HEK293T (cell line): ENCODE data around the gene RNF38.
"Not testable (repeated sequence)": the region's sequence is repeated elsewhere in the genome, so short reads cannot be mapped to it uniquely, and the experiment has no call there.

Experiments
- CTCF ChIA-PET: fragments of 350-600 bp; formaldehyde crosslinking; extraction: SDS; loops from one replicate; lab custom pipeline; 2021; ENCODE audit warnings: antibody characterized with exemption, inconsistent platforms; lab: Yijun Ruan, JAX
- POLR2A ChIA-PET: fragments of 350-600 bp; formaldehyde crosslinking; extraction: SDS; loops from one replicate; lab custom pipeline; 2020; ENCODE audit warnings: antibody characterized with exemption, inconsistent platforms; lab: Yijun Ruan, JAX
- DNase-seq: peaks from one replicate; pipeline ENCODE4 v3.0.0; 2012; ENCODE audit warnings: mixed read lengths; ENCODE audit errors: extremely low spot score
- ARNT ChIP-seq: fragments of 450-650 bp; IDR thresholded peaks from 2 replicates; pipeline ENCODE4 v1.6.1; 2017; ENCODE audit warnings: mild to moderate bottlenecking
- BHLHE40 ChIP-seq: fragments of 450-650 bp; IDR thresholded peaks from 2 replicates; pipeline ENCODE4 v1.6.1; 2016; ENCODE audit warnings: mild to moderate bottlenecking, moderate library complexity, borderline replicate concordance
- CTBP1 ChIP-seq: fragments of 450-650 bp; IDR thresholded peaks from 2 replicates; pipeline ENCODE4 v1.6.1; 2016; ENCODE audit warnings: borderline replicate concordance
- ELF4 ChIP-seq: fragments of 450-650 bp; IDR thresholded peaks from 2 replicates; pipeline ENCODE4 v1.6.1; 2017; ENCODE audit warnings: antibody characterized with exemption
- FOXA1 ChIP-seq: fragments of 450-650 bp; IDR thresholded peaks from 2 replicates; pipeline ENCODE4 v1.6.1; 2016; ENCODE audit warnings: mild to moderate bottlenecking
- FOXK2 ChIP-seq: fragments of 450-650 bp; IDR thresholded peaks from 2 replicates; pipeline ENCODE4 v1.6.1; 2016; ENCODE audit warnings: mild to moderate bottlenecking
- FOXM1 ChIP-seq: fragments of 450-650 bp; IDR thresholded peaks from 2 replicates; pipeline ENCODE4 v1.6.1; 2017; ENCODE audit warnings: mild to moderate bottlenecking, borderline replicate concordance
- HDGF ChIP-seq: fragments of 450-650 bp; IDR thresholded peaks from 2 replicates; pipeline ENCODE4 v1.6.1; 2017; ENCODE audit warnings: antibody characterized with exemption, borderline replicate concordance
- L3MBTL2 ChIP-seq: fragments of 450-650 bp; conservative IDR thresholded peaks from 2 replicates; pipeline ENCODE4 v1.6.1; 2016; ENCODE audit warnings: mild to moderate bottlenecking
- LEF1 ChIP-seq: fragments of 450-650 bp; IDR thresholded peaks from 2 replicates; pipeline ENCODE4 v1.6.1; 2017; ENCODE audit warnings: mild to moderate bottlenecking, borderline replicate concordance
- NFRKB ChIP-seq: fragments of 450-650 bp; IDR thresholded peaks from 2 replicates; pipeline ENCODE4 v1.6.1; 2016; ENCODE audit warnings: mild to moderate bottlenecking, moderate library complexity
- SP1 ChIP-seq: fragments of 450-650 bp; IDR thresholded peaks from 2 replicates; pipeline ENCODE4 v1.6.1; 2017
- SUZ12 ChIP-seq: fragments of 450-650 bp; IDR thresholded peaks from 2 replicates; pipeline ENCODE4 v1.6.1; 2016; ENCODE audit warnings: mild to moderate bottlenecking
- TARDBP ChIP-seq: fragments of 450-650 bp; IDR thresholded peaks from 2 replicates; pipeline ENCODE4 v1.6.1; 2016
- ZNF384 ChIP-seq: fragments of 450-650 bp; IDR thresholded peaks from 2 replicates; pipeline ENCODE4 v1.6.1; 2016
- TF ChIP-seq, protein P1 (sequence below): fragments of 450-650 bp; IDR thresholded peaks from 2 replicates; pipeline ENCODE4 v1.6.1; 2016

RNF38 gene

GRCh38 chr9:36426945-36427344, 26.9 kb upstream of the RNF38 start:
- DNase-seq = no peak
- TF ChIP-seq ELF4 (no peak), ARNT (no peak), SUZ12 (no peak), LEF1 (no peak), FOXA1 (no peak), CTBP1 (no peak), SP1 (no peak), BHLHE40 (no peak)
- CTCF ChIA-PET = no interaction called here
- POLR2A ChIA-PET = no interaction called here

DNA sequence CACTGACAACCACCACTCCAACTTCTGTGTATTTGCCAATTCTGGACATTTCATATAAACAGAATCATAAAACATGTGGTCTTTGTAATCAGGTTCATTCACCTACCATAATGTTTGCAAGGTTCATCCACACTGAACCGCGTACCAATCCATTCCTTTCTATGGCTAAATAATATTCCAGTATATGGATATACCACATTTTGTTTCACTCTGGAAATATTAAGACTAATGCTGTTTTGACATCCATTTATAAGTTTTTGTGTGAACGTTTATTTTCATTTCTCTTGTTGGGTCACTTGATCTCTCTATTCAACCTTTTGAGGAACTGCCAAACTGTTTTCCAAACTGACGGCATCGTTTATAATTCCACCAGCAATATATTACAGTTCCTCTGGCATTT, 26.3 kb upstream of the RNF38 start:
- CTCF ChIA-PET = no interaction called here
- TF ChIP-seq FOXA1 (no peak), FOXM1 (no peak), SUZ12 (no peak), HDGF (no peak), SP1 (no peak), TARDBP (no peak), CTBP1 (no peak), L3MBTL2 (no peak), ELF4 (no peak), BHLHE40 (no peak), FOXK2 (no peak), ARNT (no peak), NFRKB (no peak), LEF1 (no peak), ZNF384 (no peak)
- TF ChIP-seq, protein P1, sequence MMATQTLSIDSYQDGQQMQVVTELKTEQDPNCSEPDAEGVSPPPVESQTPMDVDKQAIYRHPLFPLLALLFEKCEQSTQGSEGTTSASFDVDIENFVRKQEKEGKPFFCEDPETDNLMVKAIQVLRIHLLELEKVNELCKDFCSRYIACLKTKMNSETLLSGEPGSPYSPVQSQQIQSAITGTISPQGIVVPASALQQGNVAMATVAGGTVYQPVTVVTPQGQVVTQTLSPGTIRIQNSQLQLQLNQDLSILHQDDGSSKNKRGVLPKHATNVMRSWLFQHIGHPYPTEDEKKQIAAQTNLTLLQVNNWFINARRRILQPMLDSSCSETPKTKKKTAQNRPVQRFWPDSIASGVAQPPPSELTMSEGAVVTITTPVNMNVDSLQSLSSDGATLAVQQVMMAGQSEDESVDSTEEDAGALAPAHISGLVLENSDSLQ = no peak
- no peak for DNase-seq
- POLR2A ChIA-PET = no interaction called here

- DNase-seq = no peak
- ChIA-PET POLR2A (no interaction called here), CTCF (no interaction called here)
- TF ChIP-seq LEF1 = no peak
- TF ChIP-seq ZNF384 = no peak
- TF ChIP-seq ELF4 = no peak
- no peak for TF ChIP-seq NFRKB
- no peak for TF ChIP-seq L3MBTL2
- TF ChIP-seq FOXK2 = no peak
- no peak for TF ChIP-seq ARNT
- TF ChIP-seq, protein P1 = no peak
- TF ChIP-seq SP1 = no peak
These were observed 24.4 kb upstream of the RNF38 start for GRCh38 chr9:36424289-36425055.

GRCh38 chr9:36423206-36423605, 23.1 kb upstream of the RNF38 start:
- no peak for DNase-seq
- TF ChIP-seq SP1 = no peak
- no peak for TF ChIP-seq BHLHE40
- no peak for TF ChIP-seq ZNF384
- no peak for TF ChIP-seq ELF4
- no peak for TF ChIP-seq ARNT
- TF ChIP-seq HDGF = no peak
- TF ChIP-seq, protein P1 = no peak
- ChIA-PET POLR2A (no interaction called here), CTCF (no interaction called here)

DNA sequence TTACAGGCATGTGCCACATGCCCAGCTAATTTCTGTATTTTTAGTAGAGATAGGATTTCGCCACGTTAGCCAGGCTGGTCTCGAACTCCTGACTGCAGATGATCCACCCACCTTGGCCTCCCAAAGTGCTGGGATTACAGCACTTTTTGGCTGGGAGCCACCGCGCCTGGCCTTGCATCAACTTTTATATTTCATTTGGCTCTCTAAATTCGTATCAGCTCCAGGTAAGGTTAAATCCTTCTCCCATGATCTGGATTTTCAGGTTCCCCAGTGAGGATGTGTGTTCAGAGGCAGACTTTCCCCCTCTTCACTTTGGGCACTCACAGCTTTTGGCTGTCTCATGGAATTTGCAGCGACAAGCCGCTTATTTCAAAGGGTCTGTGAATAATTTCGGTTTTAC, 16.8 kb upstream of the RNF38 start:
- ChIA-PET CTCF (interaction anchor here (1.1 kb wide), 1 partner anchor 10 kb away, joined by 3 read pairs; no protein-coding TSS in a partner anchor), POLR2A (no interaction called here)
- TF ChIP-seq LEF1 (no peak), TARDBP (no peak)
- DNase-seq = no peak

GRCh38 chr9:36415822-36416525, 15.9 kb upstream of the RNF38 start:
- POLR2A ChIA-PET = no interaction called here
- TF ChIP-seq HDGF (no peak), FOXK2 (no peak), TARDBP (no peak), ELF4 (no peak), LEF1 (no peak), ZNF384 (no peak), NFRKB (no peak), BHLHE40 (no peak), SP1 (no peak), CTBP1 (no peak), FOXA1 (no peak), ARNT (no peak), FOXM1 (no peak), SUZ12 (no peak)
- TF ChIP-seq, protein P1 = no peak
- CTCF ChIA-PET = no interaction called here
- DNase-seq = no peak

DNA sequence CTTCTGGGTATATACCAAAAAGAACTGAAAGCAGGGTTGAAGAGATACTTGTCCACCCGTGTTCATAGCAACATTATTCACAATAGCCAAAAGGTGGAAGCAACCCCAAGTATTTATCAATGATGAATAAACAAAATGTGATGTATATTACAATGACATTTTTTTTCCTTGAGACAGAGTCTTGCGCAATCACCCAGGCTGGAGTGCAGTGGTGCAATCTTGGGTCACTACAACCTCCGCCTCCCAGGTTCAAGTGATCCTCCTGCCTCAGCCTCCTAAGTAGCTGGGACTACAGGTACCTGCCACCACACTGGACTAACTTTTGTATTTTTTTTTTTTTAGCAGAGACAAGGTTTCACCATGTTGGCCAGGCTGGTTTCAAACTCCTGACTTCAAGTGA, 11.3 kb upstream of the RNF38 start:
- POLR2A ChIA-PET, CTCF ChIA-PET, DNase-seq: not testable (repeated sequence)

- DNase-seq, POLR2A ChIA-PET: not testable (repeated sequence)
- CTCF ChIA-PET = interaction anchor here (0.6 to 1.8 kb wide), 3 partner anchors 41 to 384 kb away, joined by 3 to 4 read pairs (median 3); no protein-coding TSS in a partner anchor
These were observed 9.0 kb upstream of the RNF38 start for GRCh38 chr9:36409076-36409475.
